K562 (cell line): ENCODE measurements around the gene HDAC5. TPM values are rescaled to one million over a fixed set of nuclear protein-coding genes. Genes with fewer than 3 reads are reported as not detected.

Experiments
- E2F3 ChIP-seq: fragments of 250-450 bp; sonication (Bioruptor Pico); IDR thresholded peaks from 2 replicates; pipeline ENCODE4 v1.4.0; 2020; ENCODE audit warnings: mild to moderate bottlenecking
- ELK3 ChIP-seq: fragments of 450-650 bp; formaldehyde crosslinking; IDR thresholded peaks from 2 replicates; pipeline ENCODE4 v1.4.0; 2020; ENCODE audit warnings: mild to moderate bottlenecking
- FOSL1 ChIP-seq: fragments of 200-800 bp; sonication (Bioruptor generic); conservative IDR thresholded peaks from 2 replicates; pipeline ENCODE4 v1.6.1; 2016; ENCODE audit warnings: missing genetic modification characterization, missing compliant biosample characterization
- JUND ChIP-seq, 2 experiments: IDR thresholded peaks; 2 replicates in 1 of 2; 3 replicates in 1 of 2; pipeline ENCODE4 v1.6.1; 2011; ENCODE audit warnings: borderline replicate concordance in 2 of 2, low read depth in 2 of 2, low read length in 2 of 2, improper control_type of control experiment in 1 of 2, missing biosample characterization in 1 of 2, missing genetic modification characterization in 1 of 2, missing genetic modification reagents in 1 of 2
- NELFE ChIP-seq: IDR thresholded peaks from 2 replicates; pipeline ENCODE4 v1.6.1; 2011; ENCODE audit warnings: mild to moderate bottlenecking; ENCODE audit not compliant: insufficient read depth, insufficient read length
- SIRT6 ChIP-seq: IDR thresholded peaks from one replicate; pipeline ENCODE4 v1.6.1; 2012; ENCODE audit warnings: low read depth, mild to moderate bottlenecking, control low read depth, inconsistent platforms, low read length, moderate library complexity
- SMAD2 ChIP-seq: fragments of 150-350 bp; IDR thresholded peaks from 2 replicates; pipeline ENCODE4 v1.6.1; 2014; ENCODE audit warnings: low read depth, mild to moderate bottlenecking, low read length
- SRSF9 ChIP-seq: fragments of 200-400 bp; formaldehyde crosslinking; IDR thresholded peaks from 2 replicates; pipeline ENCODE4 v1.6.1; 2017; ENCODE audit warnings: low read depth, low read length, borderline replicate concordance
- ZBTB8A ChIP-seq: fragments of 450-650 bp; IDR thresholded peaks from 2 replicates; pipeline ENCODE4 v1.6.1; 2018; ENCODE audit warnings: mild to moderate bottlenecking, moderate library complexity; ENCODE audit not compliant: partially characterized antibody
- ZFP30 ChIP-seq: fragments of 250-450 bp; sonication (Bioruptor Pico); IDR thresholded peaks from 2 replicates; pipeline ENCODE4 v1.8.0; 2022; ENCODE audit warnings: moderate library complexity, mild to moderate bottlenecking, inconsistent platforms, borderline replicate concordance
- ZFP91 ChIP-seq: sonication (generic); formaldehyde crosslinking; IDR thresholded peaks from 2 replicates; pipeline ENCODE4 v1.8.0; 2022; ENCODE audit warnings: mild to moderate bottlenecking, missing genetic modification reagents
- ZMIZ1 ChIP-seq, 2 experiments: fragments of 150-350 bp in 1 of 2; IDR thresholded peaks; 2 replicates each; pipeline ENCODE4 v1.6.1; 2012 to 2016; ENCODE audit warnings: low read depth in 2 of 2, low read length in 2 of 2, mild to moderate bottlenecking in 1 of 2, moderate library complexity in 1 of 2
- ZNF274 ChIP-seq: IDR thresholded peaks from 2 replicates; pipeline ENCODE4 v1.6.1; 2011; ENCODE audit warnings: low read depth, mild to moderate bottlenecking, low read length, moderate library complexity, borderline replicate concordance
- polyA plus RNA-seq, 8 experiments: library from polyadenylated mRNA; depleted of rRNA in 4 of 8; stranded (reverse) in 5 of 8; unstranded in 3 of 8; fragments of >200 nt; fragmentation: Nextera tagmentation in 2 of 8; fragmentation: Illumina TruSeq in 1 of 8; extraction: Ambion mirVana in 2 of 8; extraction: Trizol in 1 of 8; gene quantifications; 2 replicates each; pipeline versions ENCODE4 v1.2.1 to v1.2.3, GENCODE V29; 2011 to 2014; ENCODE audit warnings: inconsistent platforms in 1 of 8, missing spikeins in 1 of 8
- total RNA-seq, 7 experiments: library from RNA; depleted of rRNA in 6 of 7; stranded (reverse); fragments of >200 nt in 6 of 7; fragmentation: Illumina TruSeq in 2 of 7; extraction: Trizol in 2 of 7; gene quantifications; 2 replicates each; pipeline versions ENCODE4 v1.2.1 to v1.2.3, GENCODE V29; 2011 to 2021; ENCODE audit warnings: low replicate concordance in 1 of 7

HDAC5 gene
- total and polyA plus RNA-seq, 9 of the 15 experiments (the other 6 are each of a cell fraction or from before 2014, with no cell fraction given), result 0.45 to 26.2 (median 16.4) TPM

- TF ChIP-seq ZFP91 (CRISPR knock-in tag) (no peak), JUND (IDR thresholded peaks at IDR 0.05; ENCODE audit: borderline replicate concordance, low read depth, low read length) (peak; percentile 97), JUND (tag; IDR thresholded peaks at IDR 0.05; ENCODE audit: borderline replicate concordance, low read depth, low read length) (peak; percentile 97), ZBTB8A (no peak), E2F3 (no peak), FOSL1 (tag) (peak; percentile 98), NELFE (no peak), ZMIZ1 (IDR thresholded peaks at IDR 0.05; ENCODE audit: low read depth in 2 of 2, low read length in 2 of 2) (no peak), ZFP30 (CRISPR knock-in tag) (no peak), ELK3 (CRISPR knock-in tag) (no peak), SRSF9 (no peak), SMAD2 (no peak), ZNF274 (no peak), SIRT6 (no peak)
Observed at GRCh38 chr17:44137891-44138709, 14.7 kb upstream of the HDAC5 start (continued).
